Fibroblast of villous mesenchyme (primary cell): ENCODE results near the gene SEMA5A. TPM values are rescaled to one million over a fixed set of nuclear protein-coding genes. Genes with fewer than 3 reads are reported as not detected.
A peak's percentile ranks its signal among the peaks of the same experiment; 100 is the strongest.

Experiments used
- DNase-seq: peaks from one replicate; pipeline ENCODE4 v3.0.0-alpha.2; 2010; ENCODE audit warnings: low read depth
- H3K4me3 ChIP-seq: 2 replicates; pipeline ENCODE4 v1.5.1; 2011; ENCODE audit warnings: low read depth, mild to moderate bottlenecking, low read length
- CTCF ChIP-seq: IDR thresholded peaks from 2 replicates; pipeline ENCODE4 v1.5.1; 2012; ENCODE audit warnings: low read depth, mild to moderate bottlenecking, low read length; ENCODE audit not compliant: insufficient read depth
- total RNA-seq: library from RNA; depleted of rRNA; stranded (reverse); fragments of >200 nt; gene quantifications from 2 replicates; pipeline ENCODE4 v1.2.3, GENCODE V29; 2012

SEMA5A gene
- total RNA-seq, 1 donor, result 72.5 TPM

- TF ChIP-seq CTCF, result no peak
- no peak for DNase-seq
- no peak overlapping the region for H3K4me3 ChIP-seq
These were observed 40.6 kb downstream of the SEMA5A start for GRCh38 chr5:9505225-9505624.

- no peak overlapping the region for H3K4me3 ChIP-seq
- no peak for DNase-seq
- TF ChIP-seq CTCF, result no peak
These were observed 43.0 kb downstream of the SEMA5A start for GRCh38 chr5:9502864-9503263.

GRCh38 chr5:9502050-9502834, 43.6 kb downstream of the SEMA5A start:
- H3K4me3 ChIP-seq, result no peak overlapping the region
- TF ChIP-seq CTCF, result no peak
- DNase-seq, result no peak

- TF ChIP-seq CTCF, result peak; percentile 5
- DNase-seq, result no peak
These were observed 45.2 kb downstream of the SEMA5A start for GRCh38 chr5:9500625-9501024.

GRCh38 chr5:9500193-9500592, 45.7 kb downstream of the SEMA5A start:
- H3K4me3 ChIP-seq, result no peak overlapping the region
- no peak for DNase-seq
- no peak for TF ChIP-seq CTCF

More at GRCh38 chr5:9500625-9501024, 45.2 kb downstream of the SEMA5A start:
- no peak overlapping the region for H3K4me3 ChIP-seq

GRCh38 chr5:9499498-9499876, 46.4 kb downstream of the SEMA5A start:
- TF ChIP-seq CTCF, result no peak
- H3K4me3 ChIP-seq, result no peak overlapping the region
- no peak for DNase-seq
